ENCODE data around the gene LIME1. TPM values are rescaled to one million over a fixed set of nuclear protein-coding genes. Genes with fewer than 3 reads are reported as not detected.
A peak's percentile ranks its signal among the peaks of the same experiment; 100 is the strongest.

Gene LIME1
- total RNA-seq, 1 donor: 2.9 TPM

- DNase-seq (ENCODE audit: insufficient read length, low spot score, missing footprints): peak; percentile 98
- Histone ChIP-seq H4K20me1 (ENCODE audit: insufficient read depth, low read length) (peaks cover 9% of the 10 kb centered on the region), H3K27ac (ENCODE audit: low read depth, low read length) (peak overlapping the region; percentile 54), H2AFZ (ENCODE audit: low read length) (no peak overlapping the region), H3K27me3 (ENCODE audit: insufficient read depth, low read length) (no peaks in the 10 kb centered on the region), H3K4me1 (ENCODE audit: insufficient read depth, low read length) (peaks cover 9% of the 10 kb centered on the region), H3K4me2 (ENCODE audit: insufficient read depth, low read length) (peak overlapping the region; percentile 89), H3K79me2 (ENCODE audit: insufficient read depth, low read length) (peaks cover 4% of the 10 kb centered on the region), H3K9me3 (ENCODE audit: low read depth, low read length) (no peaks in the 10 kb centered on the region), H3K4me3 (ENCODE audit: insufficient read depth, low read length) (peak overlapping the region; percentile 77), H3K36me3 (ENCODE audit: insufficient read depth, low read length) (peaks cover 26% of the 10 kb centered on the region)
- no peak for TF ChIP-seq CTCF (IDR thresholded peaks at IDR 0.05; ENCODE audit: extremely low read depth, low read depth, low read length)
Observed at GRCh38 chr20:63740070-63740626, 3.7 kb downstream of the LIME1 start.

- H3K4me2 ChIP-seq (ENCODE audit: insufficient read depth, low read length): peak overlapping the region; percentile 89
- peaks cover 9% of the 10 kb centered on the region for H4K20me1 ChIP-seq (ENCODE audit: insufficient read depth, low read length)
- peak overlapping the region; percentile 82 for H2AFZ ChIP-seq (ENCODE audit: low read length)
- H3K36me3 ChIP-seq (ENCODE audit: insufficient read depth, low read length): peaks cover 26% of the 10 kb centered on the region
- H3K27ac ChIP-seq (ENCODE audit: low read depth, low read length): peak overlapping the region; percentile 54
- no peaks in the 10 kb centered on the region for H3K27me3 ChIP-seq (ENCODE audit: insufficient read depth, low read length)
- H3K4me3 ChIP-seq (ENCODE audit: insufficient read depth, low read length): peak overlapping the region; percentile 77
- peaks cover 9% of the 10 kb centered on the region for H3K4me1 ChIP-seq (ENCODE audit: insufficient read depth, low read length)
- H3K9me3 ChIP-seq (ENCODE audit: low read depth, low read length): no peaks in the 10 kb centered on the region
- DNase-seq (ENCODE audit: insufficient read length, low spot score, missing footprints): peak; percentile 100
- peaks cover 4% of the 10 kb centered on the region for H3K79me2 ChIP-seq (ENCODE audit: insufficient read depth, low read length)
- TF ChIP-seq CTCF (IDR thresholded peaks at IDR 0.05; ENCODE audit: extremely low read depth, low read depth, low read length): no peak
Observed at GRCh38 chr20:63740627-63741353, 4.3 kb downstream of the LIME1 start.

GRCh38 chr20:63741354-63741675, 4.9 kb downstream of the LIME1 start:
- TF ChIP-seq CTCF (IDR thresholded peaks at IDR 0.05; ENCODE audit: extremely low read depth, low read depth, low read length): no peak
- peaks cover 22% of the 10 kb centered on the region for H3K36me3 ChIP-seq (ENCODE audit: insufficient read depth, low read length)
- DNase-seq (ENCODE audit: insufficient read length, low spot score, missing footprints): no peak
- peaks cover 9% of the 10 kb centered on the region for H4K20me1 ChIP-seq (ENCODE audit: insufficient read depth, low read length)
- H2AFZ ChIP-seq (ENCODE audit: low read length): no peak overlapping the region
- H3K27ac ChIP-seq (ENCODE audit: low read depth, low read length): no peak overlapping the region
- peak overlapping the region; percentile 89 for H3K4me2 ChIP-seq (ENCODE audit: insufficient read depth, low read length)
- no peaks in the 10 kb centered on the region for H3K27me3 ChIP-seq (ENCODE audit: insufficient read depth, low read length)
- peak overlapping the region; percentile 77 for H3K4me3 ChIP-seq (ENCODE audit: insufficient read depth, low read length)
- H3K4me1 ChIP-seq (ENCODE audit: insufficient read depth, low read length): peaks cover 9% of the 10 kb centered on the region
- no peaks in the 10 kb centered on the region for H3K9me3 ChIP-seq (ENCODE audit: low read depth, low read length)
- H3K79me2 ChIP-seq (ENCODE audit: insufficient read depth, low read length): peaks cover 4% of the 10 kb centered on the region

DNA sequence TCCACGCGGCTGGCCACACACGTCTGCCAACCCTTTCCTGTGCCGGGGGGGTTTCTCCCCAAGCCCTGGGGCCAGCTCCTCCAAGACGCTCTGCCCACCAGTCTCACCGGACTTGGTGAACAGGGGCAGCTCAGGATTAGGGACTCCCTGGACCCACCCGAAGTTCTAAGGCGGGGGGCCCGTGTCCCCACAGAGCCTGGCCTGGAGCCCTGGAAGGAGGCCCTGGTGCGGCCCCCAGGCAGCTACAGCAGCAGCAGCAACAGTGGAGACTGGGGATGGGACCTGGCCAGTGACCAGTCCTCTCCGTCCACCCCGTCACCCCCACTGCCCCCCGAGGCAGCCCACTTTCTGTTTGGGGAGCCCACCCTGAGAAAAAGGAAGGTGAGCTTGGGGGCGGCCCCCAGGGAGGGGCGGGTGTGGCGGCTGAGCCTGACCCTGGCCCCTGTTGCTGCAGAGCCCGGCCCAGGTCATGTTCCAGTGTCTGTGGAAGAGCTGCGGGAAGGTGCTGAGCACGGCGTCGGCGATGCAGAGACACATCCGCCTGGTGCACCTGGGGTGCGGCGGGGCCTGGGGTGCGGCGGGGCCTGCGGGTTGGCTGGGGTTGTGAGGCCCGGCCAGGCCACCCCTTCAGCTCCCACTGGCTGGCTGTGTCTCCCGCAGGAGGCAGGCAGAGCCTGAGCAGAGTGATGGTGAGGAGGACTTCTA, 5.4 kb downstream of the LIME1 start:
- Histone ChIP-seq H3K27me3 (ENCODE audit: insufficient read depth, low read length) (no peaks in the 10 kb centered on the region), H3K4me2 (ENCODE audit: insufficient read depth, low read length) (peak overlapping the region; percentile 89), H4K20me1 (ENCODE audit: insufficient read depth, low read length) (peaks cover 8% of the 10 kb centered on the region), H3K27ac (ENCODE audit: low read depth, low read length) (no peak overlapping the region), H3K4me1 (ENCODE audit: insufficient read depth, low read length) (peaks cover 9% of the 10 kb centered on the region), H3K36me3 (ENCODE audit: insufficient read depth, low read length) (peaks cover 22% of the 10 kb centered on the region), H3K79me2 (ENCODE audit: insufficient read depth, low read length) (peaks cover 4% of the 10 kb centered on the region), H3K9me3 (ENCODE audit: low read depth, low read length) (no peaks in the 10 kb centered on the region), H3K4me3 (ENCODE audit: insufficient read depth, low read length) (peak overlapping the region; percentile 77), H2AFZ (ENCODE audit: low read length) (no peak overlapping the region)
- no peak for TF ChIP-seq CTCF (IDR thresholded peaks at IDR 0.05; ENCODE audit: extremely low read depth, low read depth, low read length)
- DNase-seq (ENCODE audit: insufficient read length, low spot score, missing footprints): peak; percentile 81

All from osteoblast (primary cell).